HCT116 (cell line): ENCODE results near the gene BACE1-AS. TPM values are rescaled to one million over a fixed set of nuclear protein-coding genes. Genes with fewer than 3 reads are reported as not detected.
"Not testable (repeated sequence)": the region's sequence is repeated elsewhere in the genome, so short reads cannot be mapped to it uniquely, and the experiment has no call there.

Experiments
- ATAC-seq: fragments of 200-7000 bp; cut with Tn5 transposase; 2 replicates; pipeline ENCODE4 v1.9.1; 2020; ENCODE audit warnings: mild to moderate bottlenecking, moderate library complexity
- BruUV-seq: library from RNA; stranded (reverse); fragments of 400-500 nt; replicated peaks from 2 replicates; lab custom pipeline; 2021; lab: Mats Ljungman, UMichigan
- CTCF ChIA-PET: fragments of 300-600 bp; sonication (Branson Sonifier 250); formaldehyde crosslinking; loops from one replicate; lab custom pipeline; 2021; ENCODE audit warnings: antibody characterized with exemption; lab: Charles Lee
- POLR2A ChIA-PET: fragments of 300-600, 350-600 bp; sonication (Branson Sonifier 250); formaldehyde crosslinking; loops from one replicate; lab custom pipeline; 2021; ENCODE audit warnings: antibody characterized with exemption; lab: Charles Lee
- RAD21 ChIA-PET, 2 experiments: fragments of 300-600 bp; sonication (Branson Sonifier 250); formaldehyde crosslinking; loops; one replicate each; lab custom pipeline; 2023; ENCODE audit warnings: low total read pairs in 2 of 2; ENCODE audit not compliant: uncharacterized antibody in 2 of 2, unreplicated experiment in 2 of 2, low non-redundant PET in 1 of 2; lab: Charles Lee
- DNase-seq: peaks from one replicate; pipeline ENCODE4 v3.0.0-alpha.2; 2010; ENCODE audit warnings: low read depth, low spot score
- H2AFZ ChIP-seq: fragments of 200-600 bp; shearing (Covaris generic), sonication (generic); 2 replicates; pipeline ENCODE4 v1.6.1; 2017; ENCODE audit warnings: low read depth, mixed run types, mixed read lengths, antibody characterized with exemption, low read length; ENCODE audit not compliant: poor library complexity, severe bottlenecking
- H3K27ac ChIP-seq: 2 replicates; pipeline ENCODE4 v1.5.1; 2012; ENCODE audit warnings: low read depth, low read length
- H3K27me3 ChIP-seq: fragments of 200-600 bp; sonication (generic); 2 replicates; pipeline ENCODE4 v1.6.1; 2016; ENCODE audit warnings: mixed run types, low read length, mixed read lengths; ENCODE audit not compliant: insufficient read depth
- H3K36me3 ChIP-seq, 2 experiments: fragments of 200-500 bp in 1 of 2; fragments of 200-600 bp in 1 of 2; sonication (Bioruptor generic) in 1 of 2; sonication (generic) in 1 of 2; 2 replicates each; pipeline versions ENCODE4 v1.5.1 to v1.6.1; 2014 to 2016; ENCODE audit warnings: low read length in 2 of 2, inconsistent platforms in 1 of 2, mixed read lengths in 1 of 2, mixed run types in 1 of 2; ENCODE audit not compliant: insufficient read depth in 2 of 2, control insufficient read depth in 1 of 2
- H3K4me1 ChIP-seq, 2 experiments: fragments of 200-600 bp in 1 of 2; sonication (generic) in 1 of 2; 2 replicates each; pipeline versions ENCODE4 v1.5.1 to v1.6.1; 2012 to 2017; ENCODE audit warnings: low read length in 2 of 2, inconsistent platforms in 1 of 2, mild to moderate bottlenecking in 1 of 2, mixed read lengths in 1 of 2, mixed run types in 1 of 2, moderate library complexity in 1 of 2; ENCODE audit not compliant: insufficient read depth in 2 of 2, control insufficient read depth in 1 of 2
- H3K4me2 ChIP-seq: fragments of 200-600 bp; sonication (generic); 2 replicates; pipeline ENCODE4 v1.6.1; 2017; ENCODE audit warnings: mixed run types, low read length, mixed read lengths
- H3K4me3 ChIP-seq, 2 experiments: fragments of 200-600 bp in 1 of 2; sonication (generic) in 1 of 2; replicated peaks in 1 of 2; 2 replicates each; pipeline ENCODE4 v1.5.1; 2011 to 2016; ENCODE audit warnings: low read length in 2 of 2, control low read depth in 1 of 2, low read depth in 1 of 2, mild to moderate bottlenecking in 1 of 2, mixed read lengths in 1 of 2, mixed run types in 1 of 2
- H3K79me2 ChIP-seq: fragments of 200-600 bp; sonication (generic); 2 replicates; pipeline ENCODE4 v1.6.1; 2017; ENCODE audit warnings: mild to moderate bottlenecking, mixed run types, low read length, moderate library complexity, mixed read lengths; ENCODE audit not compliant: insufficient read depth
- H3K9ac ChIP-seq: fragments of 200-600 bp; sonication (generic); 2 replicates; pipeline ENCODE4 v1.6.1; 2016; ENCODE audit warnings: low read length, mixed read lengths
- H3K9me2 ChIP-seq: fragments of 200-600 bp; sonication (generic), shearing (Covaris generic); 2 replicates; pipeline ENCODE4 v1.6.1; 2017; ENCODE audit warnings: mixed run types, mild to moderate bottlenecking, moderate library complexity; ENCODE audit not compliant: insufficient read depth
- H3K9me3 ChIP-seq, 2 experiments: fragments of 200-500 bp in 1 of 2; fragments of 200-600 bp in 1 of 2; sonication (Bioruptor generic) in 1 of 2; sonication (generic) in 1 of 2; 2 replicates each; pipeline ENCODE4 v1.6.1; 2014 to 2017; ENCODE audit warnings: low read length in 2 of 2, mixed read lengths in 2 of 2, inconsistent platforms in 1 of 2, low read depth in 1 of 2, mild to moderate bottlenecking in 1 of 2, mixed run types in 1 of 2, moderate library complexity in 1 of 2; ENCODE audit not compliant: control insufficient read depth in 1 of 2, insufficient read depth in 1 of 2
- H4K20me1 ChIP-seq: fragments of 200-600 bp; sonication (generic), shearing (Covaris generic); 2 replicates; pipeline ENCODE4 v1.6.1; 2017; ENCODE audit warnings: mixed run types, mild to moderate bottlenecking, moderate library complexity; ENCODE audit not compliant: insufficient read depth
- EZH2phosphoT487 ChIP-seq: fragments of 200-600 bp; IDR thresholded peaks from 2 replicates; pipeline ENCODE4 v1.6.1; 2018; ENCODE audit warnings: antibody characterized with exemption, borderline replicate concordance
- FOSL1 ChIP-seq: IDR thresholded peaks from 2 replicates; pipeline ENCODE4 v1.6.1; 2012; ENCODE audit warnings: low read depth
- REST ChIP-seq: IDR thresholded peaks from 2 replicates; pipeline ENCODE4 v1.6.1; 2012; ENCODE audit warnings: low read depth
- YY1 ChIP-seq: IDR thresholded peaks from 2 replicates; pipeline ENCODE4 v1.6.1; 2011; ENCODE audit warnings: low read length, low read depth, moderate library complexity, mild to moderate bottlenecking; ENCODE audit not compliant: insufficient replicate concordance; ENCODE audit errors: extremely low read depth
- intact Hi-C: fragments of 100-400 bp; cut with micrococcal nuclease; formaldehyde crosslinking; loops from 2 replicates; pipeline ENCODE4 v1.10.0; 2022
- total RNA-seq: library from RNA; stranded (reverse); gene quantifications from one replicate; pipeline ENCODE4 v1.2.1, GENCODE V29; 2021; ENCODE audit not compliant: unreplicated experiment

Gene BACE1-AS
- total RNA-seq, 1 experiment from 2014 or later = 10.2 TPM

GRCh38 chr11:117264624-117265323, 26.4 kb upstream of the BACE1-AS start:
- H3K9me2 ChIP-seq, RAD21 ChIA-PET, H3K4me2 ChIP-seq, ATAC-seq, H3K27ac ChIP-seq, H3K4me1 ChIP-seq, BruUV-seq, H3K27me3 ChIP-seq, H4K20me1 ChIP-seq, H3K9ac ChIP-seq, H2AFZ ChIP-seq, CTCF ChIA-PET, intact Hi-C loops, H3K79me2 ChIP-seq, H3K36me3 ChIP-seq, H3K9me3 ChIP-seq, DNase-seq, POLR2A ChIA-PET, H3K4me3 ChIP-seq: not testable (repeated sequence)

- no peak overlapping the region for H3K4me2 ChIP-seq
- ATAC-seq (no peak), DNase-seq (no peak)
- CTCF ChIA-PET = no interaction called here
- peaks cover 0 to 4% of the 10 kb centered on the region in 2 experiments; a peak in 1 of 4 replicates for H3K4me1 ChIP-seq
- H3K27ac ChIP-seq = no peak overlapping the region
- BruUV-seq = no TSS peak
- H3K79me2 ChIP-seq = no peaks in the 10 kb centered on the region
- H3K9me3 ChIP-seq = no peaks in the 10 kb centered on the region
- POLR2A ChIA-PET = no interaction called here
- intact Hi-C loops = no loop called here
- no peak overlapping the region for H3K9ac ChIP-seq
- H3K27me3 ChIP-seq = no peaks in the 10 kb centered on the region
- no peaks in the 10 kb centered on the region for H3K9me2 ChIP-seq
- H2AFZ ChIP-seq = no peak overlapping the region
- no peak overlapping the region for H3K4me3 ChIP-seq
- no peaks in the 10 kb centered on the region for H4K20me1 ChIP-seq
- 0 out of 4 replicates have a peak, but pooled peaks cover 0 to 5% of the 10 kb centered on the region in 2 experiments for H3K36me3 ChIP-seq
- TF ChIP-seq EZH2phosphoT487 (no peak), REST (no peak), FOSL1 (no peak), YY1 (no peak)
- RAD21 ChIA-PET = no interaction called here
These were observed 25.4 kb upstream of the BACE1-AS start for GRCh38 chr11:117265745-117266144.
